GM12864 (cell line): Measurements from ENCODE around the gene MEF2C.

Source experiments
- DNase-seq: peaks from one replicate; pipeline ENCODE4 v3.0.0-alpha.2; 2011; ENCODE audit warnings: low read depth
- H3K4me3 ChIP-seq: 2 replicates; pipeline ENCODE4 v1.5.1; 2011; ENCODE audit warnings: mild to moderate bottlenecking, low read depth, low read length, control low read depth
- TF ChIP-seq, protein P1 (sequence below): IDR thresholded peaks from 2 replicates; pipeline ENCODE4 v1.5.1; 2011; ENCODE audit warnings: low read depth, mild to moderate bottlenecking, moderate library complexity, low read length, control low read depth, inconsistent platforms; ENCODE audit errors: missing control alignments

MEF2C gene

DNA sequence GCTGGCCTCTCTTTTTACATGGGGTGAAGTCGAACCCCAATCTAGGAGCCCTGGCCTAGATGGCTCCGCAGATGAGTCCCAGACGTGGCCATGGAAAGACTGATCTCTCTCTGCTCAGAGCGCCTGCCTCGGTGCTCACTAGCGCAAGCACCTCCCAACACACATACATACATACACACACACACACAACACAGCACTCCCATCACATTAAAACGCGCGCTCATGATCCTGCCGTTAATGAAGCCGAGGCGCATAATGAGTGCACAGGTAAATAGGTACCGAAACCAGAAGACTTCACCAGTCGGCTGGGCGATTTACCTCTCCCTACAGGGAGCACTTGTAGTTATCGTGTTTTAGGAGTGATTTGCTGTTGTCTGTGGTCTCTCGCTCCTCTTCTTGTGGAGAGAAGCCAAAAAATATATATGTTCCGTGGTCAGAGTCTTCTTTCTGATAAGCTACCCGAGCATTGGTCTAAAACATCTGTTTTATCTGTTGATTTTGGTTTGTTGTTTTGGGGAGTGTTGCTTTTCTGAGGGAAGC is 207.7 kb downstream of the MEF2C start:
- peak overlapping the region; percentile 54 for H3K4me3 ChIP-seq
- TF ChIP-seq, protein P1, sequence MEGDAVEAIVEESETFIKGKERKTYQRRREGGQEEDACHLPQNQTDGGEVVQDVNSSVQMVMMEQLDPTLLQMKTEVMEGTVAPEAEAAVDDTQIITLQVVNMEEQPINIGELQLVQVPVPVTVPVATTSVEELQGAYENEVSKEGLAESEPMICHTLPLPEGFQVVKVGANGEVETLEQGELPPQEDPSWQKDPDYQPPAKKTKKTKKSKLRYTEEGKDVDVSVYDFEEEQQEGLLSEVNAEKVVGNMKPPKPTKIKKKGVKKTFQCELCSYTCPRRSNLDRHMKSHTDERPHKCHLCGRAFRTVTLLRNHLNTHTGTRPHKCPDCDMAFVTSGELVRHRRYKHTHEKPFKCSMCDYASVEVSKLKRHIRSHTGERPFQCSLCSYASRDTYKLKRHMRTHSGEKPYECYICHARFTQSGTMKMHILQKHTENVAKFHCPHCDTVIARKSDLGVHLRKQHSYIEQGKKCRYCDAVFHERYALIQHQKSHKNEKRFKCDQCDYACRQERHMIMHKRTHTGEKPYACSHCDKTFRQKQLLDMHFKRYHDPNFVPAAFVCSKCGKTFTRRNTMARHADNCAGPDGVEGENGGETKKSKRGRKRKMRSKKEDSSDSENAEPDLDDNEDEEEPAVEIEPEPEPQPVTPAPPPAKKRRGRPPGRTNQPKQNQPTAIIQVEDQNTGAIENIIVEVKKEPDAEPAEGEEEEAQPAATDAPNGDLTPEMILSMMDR, result no peak
- DNase-seq, result no peak

DNA sequence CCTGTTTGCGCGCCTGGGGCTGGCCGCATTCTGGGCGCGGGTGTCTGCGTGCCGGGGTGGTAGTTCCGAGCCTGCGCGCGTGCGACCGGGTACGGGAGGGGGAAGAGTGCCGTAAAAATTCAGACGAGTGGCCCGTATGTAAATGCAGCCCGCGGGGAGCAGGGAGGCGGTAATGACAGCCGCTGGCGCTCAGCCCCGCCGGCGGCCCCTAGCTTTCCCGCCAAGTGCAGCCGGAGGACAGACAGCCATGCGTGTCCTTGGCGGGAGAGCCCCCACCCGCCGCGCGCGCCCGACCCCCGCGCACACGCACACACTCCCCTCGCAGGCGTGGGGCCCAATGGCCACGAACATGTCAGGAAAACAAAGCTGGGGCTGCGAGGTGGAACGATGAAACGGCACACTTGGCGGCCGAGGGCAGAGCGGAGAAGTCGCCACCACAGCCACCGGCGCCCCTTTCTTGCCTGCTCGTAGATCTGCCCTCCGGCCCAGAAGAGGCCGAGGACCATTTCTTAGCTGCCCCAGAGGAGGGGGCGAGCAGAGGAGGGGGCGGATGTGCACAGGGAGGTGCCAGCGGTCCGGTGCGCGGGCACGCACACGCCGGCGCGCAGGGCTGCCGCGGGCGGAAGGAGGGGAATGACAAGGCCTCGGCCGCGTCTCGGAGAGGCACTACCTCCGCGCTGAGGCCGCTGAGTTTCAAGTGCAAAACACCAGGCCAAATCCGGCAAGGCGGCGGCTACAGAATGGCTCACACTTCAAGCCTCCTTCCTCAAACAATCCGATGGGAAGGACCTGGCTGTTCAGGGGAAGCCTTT is 208.4 kb downstream of the MEF2C start:
- no peak for DNase-seq
- TF ChIP-seq, protein P1, result no peak
- peak overlapping the region; percentile 54 for H3K4me3 ChIP-seq

DNA sequence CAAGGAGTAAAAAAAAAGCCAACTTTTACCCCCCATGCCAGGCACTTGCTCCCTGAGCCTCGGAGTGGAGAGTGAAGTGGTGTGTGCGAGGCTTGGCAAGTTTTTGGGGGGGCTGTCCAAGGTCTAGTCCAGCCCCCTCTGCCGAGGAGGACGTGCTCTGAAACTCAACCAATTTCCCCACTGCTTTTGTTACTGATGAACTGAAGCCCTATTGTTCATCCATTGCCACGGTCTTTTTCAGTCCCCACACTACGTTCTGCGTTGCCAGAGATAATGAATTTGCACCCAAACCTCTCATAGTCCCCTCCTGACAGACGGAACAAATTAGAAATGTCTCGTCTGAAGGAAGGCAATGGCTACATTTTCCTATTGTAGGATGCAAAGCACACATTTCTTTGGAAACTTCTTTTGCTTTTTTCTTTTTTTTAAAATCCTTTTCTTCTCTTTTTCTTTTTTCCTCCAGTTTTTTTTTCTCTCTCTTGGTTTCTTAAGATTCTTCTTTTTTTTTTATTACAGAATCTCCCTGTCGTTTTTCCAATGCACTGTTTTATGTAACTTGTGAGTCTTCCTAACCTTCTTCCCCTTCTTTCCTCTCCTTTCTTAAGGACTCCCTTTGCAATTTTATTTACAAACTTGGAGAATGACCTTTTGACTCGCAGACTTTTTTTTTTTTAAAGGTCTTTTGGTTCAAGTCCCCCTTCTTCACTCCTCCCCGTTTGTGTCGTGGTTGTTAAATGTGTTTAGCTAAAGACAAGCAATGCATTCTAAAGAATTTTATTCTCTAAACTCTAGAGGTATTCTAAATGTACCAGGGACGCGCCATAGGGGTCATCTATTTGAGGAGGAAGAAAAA is 209.5 kb downstream of the MEF2C start:
- TF ChIP-seq, protein P1, result no peak
- peak overlapping the region; percentile 54; the same call in 1 of the 2 replicates for H3K4me3 ChIP-seq
- DNase-seq, result no peak

DNA sequence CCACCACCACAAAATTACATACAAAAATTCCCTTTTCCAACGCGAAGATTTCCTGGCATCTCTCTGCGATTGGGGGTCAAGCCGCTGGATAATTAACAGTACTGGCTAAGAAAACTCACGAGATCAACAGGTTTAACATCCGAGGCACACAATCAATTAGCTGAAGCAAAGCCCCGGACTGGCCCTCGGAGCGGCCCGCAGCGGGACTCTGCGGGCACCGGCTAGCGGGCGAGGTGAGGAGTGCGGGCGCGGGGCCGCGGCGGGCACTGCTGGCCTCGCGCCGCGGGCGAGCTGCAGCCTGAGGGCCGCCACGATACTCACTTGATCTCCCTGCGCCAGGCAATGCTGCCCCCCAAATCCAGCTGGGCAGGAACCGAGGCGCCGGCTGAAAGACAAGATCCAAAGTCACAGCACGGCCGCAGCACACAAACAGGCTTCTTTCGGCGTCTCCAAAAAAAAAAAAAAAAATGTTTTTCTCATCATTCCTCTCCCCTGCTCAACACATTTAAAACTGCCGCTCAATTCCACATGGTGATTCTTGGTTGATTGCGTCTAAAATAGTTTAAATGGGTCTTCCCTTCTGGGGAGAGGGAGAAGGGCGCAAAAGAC is 210.2 kb downstream of the MEF2C start:
- no peak overlapping the region for H3K4me3 ChIP-seq
- TF ChIP-seq, protein P1, result no peak

DNA sequence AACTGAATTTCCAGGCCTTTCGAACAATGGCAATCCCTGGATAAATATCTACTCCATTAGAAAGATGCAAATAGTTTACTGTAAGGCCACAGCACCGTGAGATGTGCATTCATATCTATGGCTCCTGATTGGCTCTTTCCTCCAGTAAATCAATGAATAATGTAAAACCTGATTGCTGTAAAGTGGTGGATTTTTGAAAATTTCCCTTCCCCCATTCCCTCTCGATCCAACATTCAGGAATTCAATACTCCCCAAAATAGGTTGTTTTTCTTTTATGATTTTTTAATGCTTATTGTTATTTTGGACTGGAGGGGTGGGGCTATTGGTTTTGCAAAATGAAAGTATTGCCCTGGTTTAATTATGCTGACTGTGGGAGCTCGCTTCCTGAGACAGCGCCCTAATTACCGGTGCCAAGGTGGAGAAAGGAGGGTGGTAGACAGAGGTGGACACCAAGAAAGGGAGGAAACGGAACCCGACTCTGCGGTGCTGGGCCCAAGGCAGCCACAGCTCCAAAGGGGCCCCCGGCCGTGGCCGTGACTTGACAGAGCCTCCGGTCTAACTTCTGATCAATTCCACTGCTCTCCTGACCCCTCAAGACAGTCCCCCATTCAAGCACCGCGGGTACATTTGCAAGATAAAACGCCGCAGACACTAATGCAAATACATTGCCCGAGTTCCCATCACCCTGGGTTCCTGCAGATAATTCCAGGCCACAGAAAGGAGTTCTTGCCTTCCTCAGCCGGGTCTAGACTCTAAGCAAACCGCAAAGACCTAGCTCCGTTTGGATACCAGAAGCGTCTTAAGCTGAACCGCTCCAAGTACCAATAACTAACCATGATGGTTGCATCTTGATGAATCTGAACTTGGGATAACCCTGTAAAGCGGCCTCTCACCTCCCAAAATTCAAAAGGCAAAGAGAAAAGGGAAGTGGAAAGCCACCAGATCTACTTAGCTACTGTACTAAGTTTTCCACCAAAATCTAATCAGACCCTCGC is 211.2 kb downstream of the MEF2C start:
- DNase-seq, result no peak
- TF ChIP-seq, protein P1, result no peak
- H3K4me3 ChIP-seq, result no peak overlapping the region

More for the DNA sequence above, 210.2 kb downstream of the MEF2C start:
- DNase-seq, result no peak

DNA sequence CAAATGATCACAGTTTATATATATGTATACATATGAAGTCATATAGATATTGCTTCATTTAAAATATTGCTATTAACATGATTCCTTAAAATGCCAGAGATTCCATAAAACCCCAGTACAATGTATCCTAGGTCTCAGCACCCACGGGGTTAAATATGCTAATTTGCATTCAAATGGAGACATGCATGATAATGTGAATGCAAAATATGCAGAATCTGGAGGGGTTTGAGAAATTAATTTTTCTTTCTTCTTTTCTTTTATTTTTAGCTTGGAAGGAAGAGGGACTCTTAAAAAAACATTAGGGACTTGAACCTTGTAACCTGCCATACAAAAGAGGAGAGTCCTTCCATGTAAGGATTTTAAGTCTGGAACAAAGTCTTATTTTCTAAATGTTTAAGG is 211.9 kb downstream of the MEF2C start:
- TF ChIP-seq, protein P1, result no peak
- no peak overlapping the region for H3K4me3 ChIP-seq
- DNase-seq, result no peak
